HL-60 (cell line): ENCODE results near the gene MAP4K2.

Experiments
- DNase-seq, 2 experiments: peaks; one replicate each; pipeline ENCODE4 v3.0.0-alpha.2; 2010 to 2020; ENCODE audit warnings: low read depth in 1 of 2, low spot score in 1 of 2
- H3K27ac ChIP-seq: fragments of 250-450 bp; sonication (Bioruptor Pico); replicated peaks from 2 replicates; pipeline ENCODE4 v1.5.1; 2020; ENCODE audit warnings: mild to moderate bottlenecking, moderate library complexity
- H3K27me3 ChIP-seq: fragments of 250-450 bp; sonication (Bioruptor Pico); 2 replicates; pipeline ENCODE4 v1.5.1; 2021; ENCODE audit warnings: mild to moderate bottlenecking, moderate library complexity; ENCODE audit not compliant: insufficient read depth, poor library complexity, severe bottlenecking
- H3K4me3 ChIP-seq: replicated peaks from 2 replicates; pipeline ENCODE4 v1.5.1; 2011; ENCODE audit warnings: mild to moderate bottlenecking, control low read depth, low read length; ENCODE audit not compliant: insufficient read depth
- GABPA ChIP-seq: IDR thresholded peaks from 2 replicates; pipeline ENCODE4 v1.6.1; 2012; ENCODE audit warnings: low read depth
- POLR2AphosphoS5 ChIP-seq: IDR thresholded peaks from 2 replicates; pipeline ENCODE4 v1.6.1; 2012; ENCODE audit warnings: low read depth
- SPI1 ChIP-seq: IDR thresholded peaks from 2 replicates; pipeline ENCODE4 v1.6.1; 2012; ENCODE audit warnings: low read depth, mild to moderate bottlenecking, borderline replicate concordance
- TF ChIP-seq, protein P1 (sequence below): IDR thresholded peaks from 2 replicates; pipeline ENCODE4 v1.6.1; 2012; ENCODE audit warnings: low read depth; ENCODE audit not compliant: insufficient replicate concordance
- TF ChIP-seq, protein P2 (sequence below): IDR thresholded peaks from one replicate; pipeline ENCODE4 v1.5.1; 2011; ENCODE audit warnings: low read length, control low read depth, inconsistent platforms; ENCODE audit not compliant: insufficient read depth

MAP4K2 gene

DNA sequence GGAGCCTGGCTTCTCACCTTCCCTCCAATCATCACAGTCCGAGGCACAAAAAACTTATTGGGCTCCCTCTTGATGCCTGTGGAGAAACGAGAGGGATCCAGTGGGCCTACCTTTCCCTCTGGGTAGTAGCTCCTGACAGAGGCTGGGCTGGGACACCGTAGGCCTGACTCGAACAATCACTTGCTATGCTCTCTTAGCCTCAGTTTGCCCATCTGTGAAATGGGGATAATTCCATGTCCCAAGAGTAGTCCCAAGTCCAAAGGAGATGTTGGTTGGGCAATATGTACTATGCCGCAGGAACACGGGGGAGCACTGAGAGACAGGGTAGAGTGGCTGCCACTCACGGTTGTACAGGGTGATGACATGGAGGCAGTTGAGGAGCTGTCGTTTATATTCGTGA, 51.4 kb downstream of the MAP4K2 start:
- TF ChIP-seq SPI1 = no peak
- Histone ChIP-seq H3K27ac (no peak overlapping the region), H3K27me3 (no peaks in the 10 kb centered on the region), H3K4me3 (no peak overlapping the region)
- DNase-seq = no peak

DNA sequence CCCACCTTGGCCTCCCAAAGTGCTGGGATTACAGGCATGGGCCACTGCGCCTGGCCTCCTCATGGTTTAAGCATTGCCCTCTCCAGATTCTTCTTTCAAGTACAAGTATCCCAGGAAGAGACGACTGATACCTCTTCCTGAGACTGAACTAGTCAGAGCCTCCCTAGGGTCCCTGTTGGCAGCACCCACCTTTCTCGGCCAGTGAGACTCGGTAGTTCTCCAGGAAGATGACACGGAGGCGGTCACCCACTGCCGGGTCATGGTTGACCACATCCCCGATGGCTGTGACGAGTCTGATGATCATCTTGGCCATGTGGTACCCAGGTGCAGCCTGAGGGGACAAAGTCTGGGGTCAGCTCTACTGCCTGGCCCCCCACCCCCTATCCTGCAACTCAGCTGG, 51.9 kb downstream of the MAP4K2 start:
- DNase-seq = no peak
- TF ChIP-seq, protein P1, sequence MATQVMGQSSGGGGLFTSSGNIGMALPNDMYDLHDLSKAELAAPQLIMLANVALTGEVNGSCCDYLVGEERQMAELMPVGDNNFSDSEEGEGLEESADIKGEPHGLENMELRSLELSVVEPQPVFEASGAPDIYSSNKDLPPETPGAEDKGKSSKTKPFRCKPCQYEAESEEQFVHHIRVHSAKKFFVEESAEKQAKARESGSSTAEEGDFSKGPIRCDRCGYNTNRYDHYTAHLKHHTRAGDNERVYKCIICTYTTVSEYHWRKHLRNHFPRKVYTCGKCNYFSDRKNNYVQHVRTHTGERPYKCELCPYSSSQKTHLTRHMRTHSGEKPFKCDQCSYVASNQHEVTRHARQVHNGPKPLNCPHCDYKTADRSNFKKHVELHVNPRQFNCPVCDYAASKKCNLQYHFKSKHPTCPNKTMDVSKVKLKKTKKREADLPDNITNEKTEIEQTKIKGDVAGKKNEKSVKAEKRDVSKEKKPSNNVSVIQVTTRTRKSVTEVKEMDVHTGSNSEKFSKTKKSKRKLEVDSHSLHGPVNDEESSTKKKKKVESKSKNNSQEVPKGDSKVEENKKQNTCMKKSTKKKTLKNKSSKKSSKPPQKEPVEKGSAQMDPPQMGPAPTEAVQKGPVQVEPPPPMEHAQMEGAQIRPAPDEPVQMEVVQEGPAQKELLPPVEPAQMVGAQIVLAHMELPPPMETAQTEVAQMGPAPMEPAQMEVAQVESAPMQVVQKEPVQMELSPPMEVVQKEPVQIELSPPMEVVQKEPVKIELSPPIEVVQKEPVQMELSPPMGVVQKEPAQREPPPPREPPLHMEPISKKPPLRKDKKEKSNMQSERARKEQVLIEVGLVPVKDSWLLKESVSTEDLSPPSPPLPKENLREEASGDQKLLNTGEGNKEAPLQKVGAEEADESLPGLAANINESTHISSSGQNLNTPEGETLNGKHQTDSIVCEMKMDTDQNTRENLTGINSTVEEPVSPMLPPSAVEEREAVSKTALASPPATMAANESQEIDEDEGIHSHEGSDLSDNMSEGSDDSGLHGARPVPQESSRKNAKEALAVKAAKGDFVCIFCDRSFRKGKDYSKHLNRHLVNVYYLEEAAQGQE = no peak
- TF ChIP-seq, protein P2, sequence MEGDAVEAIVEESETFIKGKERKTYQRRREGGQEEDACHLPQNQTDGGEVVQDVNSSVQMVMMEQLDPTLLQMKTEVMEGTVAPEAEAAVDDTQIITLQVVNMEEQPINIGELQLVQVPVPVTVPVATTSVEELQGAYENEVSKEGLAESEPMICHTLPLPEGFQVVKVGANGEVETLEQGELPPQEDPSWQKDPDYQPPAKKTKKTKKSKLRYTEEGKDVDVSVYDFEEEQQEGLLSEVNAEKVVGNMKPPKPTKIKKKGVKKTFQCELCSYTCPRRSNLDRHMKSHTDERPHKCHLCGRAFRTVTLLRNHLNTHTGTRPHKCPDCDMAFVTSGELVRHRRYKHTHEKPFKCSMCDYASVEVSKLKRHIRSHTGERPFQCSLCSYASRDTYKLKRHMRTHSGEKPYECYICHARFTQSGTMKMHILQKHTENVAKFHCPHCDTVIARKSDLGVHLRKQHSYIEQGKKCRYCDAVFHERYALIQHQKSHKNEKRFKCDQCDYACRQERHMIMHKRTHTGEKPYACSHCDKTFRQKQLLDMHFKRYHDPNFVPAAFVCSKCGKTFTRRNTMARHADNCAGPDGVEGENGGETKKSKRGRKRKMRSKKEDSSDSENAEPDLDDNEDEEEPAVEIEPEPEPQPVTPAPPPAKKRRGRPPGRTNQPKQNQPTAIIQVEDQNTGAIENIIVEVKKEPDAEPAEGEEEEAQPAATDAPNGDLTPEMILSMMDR = no peak
- TF ChIP-seq SPI1 (no peak), GABPA (no peak), POLR2AphosphoS5 (no peak)
- no peaks in the 10 kb centered on the region for H3K27me3 ChIP-seq
- no peak overlapping the region for H3K4me3 ChIP-seq
- H3K27ac ChIP-seq = no peak overlapping the region

DNA sequence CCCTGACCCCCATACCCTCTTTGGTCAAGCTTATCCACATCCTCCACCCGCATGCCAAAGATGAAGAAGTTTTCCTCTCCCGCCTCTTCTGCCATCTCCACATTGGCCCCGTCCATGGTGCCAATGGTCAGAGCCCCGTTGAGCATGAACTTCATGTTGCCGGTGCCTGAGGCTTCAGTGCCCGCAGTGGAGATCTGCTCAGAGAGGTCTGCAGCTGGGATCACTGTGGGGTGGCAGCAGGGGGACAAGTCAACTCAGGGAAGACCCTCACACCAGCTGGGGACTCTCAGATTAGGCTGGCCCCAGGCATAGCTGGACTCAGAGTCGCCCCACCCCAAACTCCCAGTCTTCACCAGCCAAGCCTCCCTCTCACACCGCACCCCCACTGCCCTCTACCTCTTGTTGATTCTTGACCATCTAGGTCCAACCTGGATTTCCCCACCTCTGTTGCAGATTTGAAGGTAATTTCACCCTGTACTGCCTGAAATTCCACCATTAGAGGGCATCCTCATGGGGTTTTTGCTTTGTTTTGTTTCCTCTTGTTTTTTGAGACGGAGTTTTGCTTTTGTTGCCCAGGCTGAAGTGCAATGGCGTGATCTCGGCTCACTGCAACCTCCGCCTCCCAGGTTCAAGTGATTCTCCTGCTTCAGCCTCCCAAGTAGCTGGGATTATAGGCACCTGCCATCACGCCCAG, 52.5 kb downstream of the MAP4K2 start:
- no peak for DNase-seq
- Histone ChIP-seq H3K4me3 (no peak overlapping the region), H3K27ac (no peak overlapping the region), H3K27me3 (no peaks in the 10 kb centered on the region)
- TF ChIP-seq GABPA (no peak), POLR2AphosphoS5 (no peak), SPI1 (no peak)
- TF ChIP-seq, protein P2 = no peak

DNA sequence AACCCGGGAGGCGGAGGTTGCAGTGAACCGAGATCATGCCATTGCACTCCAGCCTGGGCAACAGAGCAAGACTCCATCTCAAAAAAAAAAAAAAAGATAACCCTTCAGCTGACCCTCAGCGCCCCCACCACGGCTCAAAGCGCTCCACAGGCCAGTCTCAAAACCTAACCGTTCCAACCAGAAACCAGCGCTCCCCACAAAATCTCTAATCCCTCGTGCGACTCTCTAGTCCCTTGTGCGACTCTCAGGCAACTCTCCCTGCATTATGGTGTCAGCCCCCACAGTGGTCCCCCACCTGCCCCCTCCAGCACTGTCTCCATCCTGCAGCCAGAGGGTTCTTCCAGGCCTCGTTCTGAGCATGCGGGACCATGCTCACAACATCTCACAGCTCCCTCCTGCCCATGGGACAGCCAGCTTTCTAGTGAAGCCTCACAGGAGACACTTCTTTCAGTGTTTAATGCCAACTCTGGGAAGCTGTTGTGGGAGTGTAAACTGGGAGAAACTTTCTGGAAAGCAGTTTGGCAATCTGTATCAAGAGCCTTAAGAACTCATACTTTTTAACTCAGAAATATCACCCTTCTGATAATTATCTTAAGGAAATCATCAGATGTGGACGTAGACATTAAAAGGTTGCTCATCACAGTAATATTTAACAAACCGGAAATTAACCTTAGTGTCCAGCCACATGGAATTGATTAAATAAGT, 54.9 kb downstream of the MAP4K2 start:
- no peak for DNase-seq
- Histone ChIP-seq H3K27me3 (no peaks in the 10 kb centered on the region), H3K4me3 (no peak overlapping the region), H3K27ac (no peak overlapping the region)
- TF ChIP-seq, protein P2 = no peak
- TF ChIP-seq GABPA = no peak
- no peak for TF ChIP-seq POLR2AphosphoS5
- TF ChIP-seq, protein P1 = no peak
